ENCODE data around the gene MSH5.

MSH5 gene

GRCh38 chr6:31744422-31744821 is 4.6 kb downstream of the MSH5 start:
- TF ChIP-seq CTCF (IDR thresholded peaks at IDR 0.05) (no peak), ZFX (IDR thresholded peaks at IDR 0.05; ENCODE audit: borderline replicate concordance) (no peak)

DNA sequence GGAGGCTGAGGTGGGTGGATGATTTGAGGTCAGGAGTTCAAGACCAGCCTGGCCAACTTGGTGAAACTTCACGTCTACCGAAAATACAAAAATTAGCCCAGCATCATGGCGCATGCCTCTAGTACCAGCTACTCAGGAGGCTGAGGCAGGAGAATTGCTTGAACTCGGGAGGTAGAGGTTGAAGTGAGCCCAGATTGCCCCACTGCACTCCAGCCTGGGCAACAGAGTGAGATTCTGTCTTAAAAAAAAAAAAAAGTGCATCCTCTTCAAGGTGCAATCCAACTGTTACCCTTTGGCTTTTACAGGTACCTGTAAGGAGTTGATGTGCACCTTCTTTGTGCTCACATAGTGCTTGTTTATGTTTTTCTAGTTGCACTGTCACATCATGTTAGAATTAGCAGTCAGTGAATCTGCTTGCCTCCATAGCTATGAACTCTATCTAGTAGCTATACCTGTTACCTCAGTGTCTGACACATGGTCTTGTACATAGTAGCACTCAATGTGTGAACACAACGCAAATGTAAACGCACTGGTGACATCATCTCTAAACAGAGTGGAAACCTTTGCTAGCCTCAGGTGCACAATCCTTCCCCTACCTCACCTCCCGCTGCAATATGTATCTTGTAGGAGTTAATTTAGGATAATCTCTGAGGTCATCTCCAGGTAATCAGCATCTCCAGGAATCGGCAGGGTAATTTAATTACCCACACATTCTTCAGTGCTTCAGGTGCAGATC is 9.7 kb downstream of the MSH5 start:
- peak overlapping the region; percentile 13; the same call in 1 of the 2 replicates for H3K27ac ChIP-seq

More at GRCh38 chr6:31744422-31744821, 4.6 kb downstream of the MSH5 start:
- 0 out of 2 replicates have a peak overlapping the region, but pooled peaks have one; percentile 0 for H3K27ac ChIP-seq

DNA sequence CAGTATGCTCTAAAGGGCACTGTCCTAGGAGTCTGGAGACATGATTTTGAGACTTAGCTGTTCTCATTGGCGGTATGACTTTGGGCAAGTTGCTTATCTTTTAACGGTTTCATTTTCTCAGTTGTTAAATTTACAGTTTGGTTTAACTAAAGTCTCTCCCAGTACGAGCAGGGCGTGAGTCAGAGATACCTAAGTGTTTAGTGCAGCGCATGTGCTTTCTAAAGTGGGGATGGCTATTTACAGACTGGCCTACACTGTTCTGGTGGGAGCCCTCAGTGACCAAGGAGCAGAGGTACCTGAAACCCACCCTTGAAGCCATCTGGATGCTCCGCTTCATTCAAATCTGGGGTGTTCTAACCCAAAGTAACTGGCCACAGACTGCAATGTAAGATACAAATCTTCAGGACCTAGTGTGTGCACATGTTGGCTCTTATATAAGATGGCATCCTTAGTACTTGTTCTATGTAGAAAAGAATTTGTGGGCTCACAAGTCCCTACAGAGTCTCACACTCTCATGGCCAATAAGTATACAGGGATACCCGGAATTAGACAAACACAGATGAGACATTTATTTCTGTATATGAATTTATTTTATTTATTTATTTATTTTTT is 10.7 kb downstream of the MSH5 start:
- peak overlapping the region; percentile 13; the same call in 1 of the 2 replicates for H3K27ac ChIP-seq
- TF ChIP-seq CTCF (IDR thresholded peaks at IDR 0.05) (no peak), ZFX (IDR thresholded peaks at IDR 0.05; ENCODE audit: borderline replicate concordance) (no peak)

More for the DNA sequence above, 9.7 kb downstream of the MSH5 start:
- TF ChIP-seq ZFX (IDR thresholded peaks at IDR 0.05; ENCODE audit: borderline replicate concordance) (no peak), CTCF (IDR thresholded peaks at IDR 0.05) (no peak)

GRCh38 chr6:31752739-31753319 is 13.0 kb downstream of the MSH5 start:
- TF ChIP-seq CTCF (IDR thresholded peaks at IDR 0.05) = no peak
- no peak for TF ChIP-seq ZFX (IDR thresholded peaks at IDR 0.05; ENCODE audit: borderline replicate concordance)
- peak overlapping the region; percentile 14; the same call in 1 of the 2 replicates for H3K27ac ChIP-seq

DNA sequence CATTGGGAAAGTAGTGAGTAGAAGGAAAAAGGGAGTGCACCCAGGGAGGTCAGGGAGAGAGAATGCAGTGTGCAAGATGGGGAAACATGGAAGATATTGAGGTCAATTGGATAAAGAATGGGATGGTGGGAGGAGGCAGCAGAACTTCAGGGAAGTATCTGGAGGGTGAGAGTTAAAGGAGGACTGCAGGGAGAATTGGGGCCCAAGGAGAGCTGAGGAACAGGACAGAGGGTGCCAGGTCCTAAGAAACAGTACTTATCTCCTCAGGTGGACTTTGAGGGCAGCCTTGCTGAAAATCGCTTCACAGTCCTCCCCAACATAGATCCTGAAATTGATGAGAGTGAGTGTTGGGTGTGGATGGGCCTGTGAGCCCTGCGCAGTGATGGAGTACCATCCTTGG is 18.5 kb downstream of the MSH5 start:
- TF ChIP-seq CTCF (IDR thresholded peaks at IDR 0.05) (no peak), ZFX (IDR thresholded peaks at IDR 0.05; ENCODE audit: borderline replicate concordance) (no peak)

GRCh38 chr6:31760790-31761189 is 21.0 kb downstream of the MSH5 start:
- H3K27ac ChIP-seq = no peak overlapping the region
- no peak for TF ChIP-seq ZFX (IDR thresholded peaks at IDR 0.05; ENCODE audit: borderline replicate concordance)
- TF ChIP-seq CTCF (IDR thresholded peaks at IDR 0.05) = no peak

More for the DNA sequence above, 18.5 kb downstream of the MSH5 start:
- H3K27ac ChIP-seq = no peak overlapping the region

- no peak overlapping the region for H3K27ac ChIP-seq
- no peak for TF ChIP-seq CTCF (IDR thresholded peaks at IDR 0.05)
- TF ChIP-seq ZFX (IDR thresholded peaks at IDR 0.05; ENCODE audit: borderline replicate concordance) = no peak
These were observed 21.5 kb downstream of the MSH5 start for GRCh38 chr6:31761343-31761742.
